ENCODE data around the gene HADHA. TPM values are rescaled to one million over a fixed set of nuclear protein-coding genes. Genes with fewer than 3 reads are reported as not detected.

Gene HADHA
- total RNA-seq, 1 experiment from 2014 or later: 112 TPM

DNA sequence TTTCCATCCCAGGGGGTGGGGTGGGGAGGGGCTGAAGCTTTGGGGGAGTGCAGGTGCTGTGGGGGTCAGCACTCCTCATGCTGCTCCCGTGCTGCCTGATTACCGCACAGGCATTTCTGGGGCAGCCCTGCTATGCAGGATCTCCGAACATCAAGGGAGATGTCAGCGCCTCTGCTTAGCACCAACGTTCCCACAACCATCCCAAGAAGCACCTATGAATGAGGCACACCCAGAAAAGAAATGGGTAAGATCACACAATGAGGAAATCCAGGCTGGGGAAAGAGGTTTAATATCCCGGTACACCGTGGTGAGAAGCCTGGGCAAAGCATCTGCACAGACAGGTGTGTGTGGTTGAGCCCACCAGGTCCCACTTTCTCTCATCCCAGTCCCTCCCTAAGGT, 54.1 kb downstream of the HADHA start:
- Histone ChIP-seq H2AK5ac (ENCODE audit: insufficient read length, low read length) (no peak overlapping the region), H2BK12ac (ENCODE audit: insufficient read length, low read depth, low read length) (no peak overlapping the region), H3T11ph (ENCODE audit: low read length) (no peak overlapping the region), H2BK5ac (ENCODE audit: insufficient read length, low read length) (no peak overlapping the region), H4K5ac (ENCODE audit: insufficient read length, low read depth, low read length) (no peak overlapping the region), H3K23ac (ENCODE audit: insufficient read length, low read depth, low read length) (no peak overlapping the region), H2BK15ac (ENCODE audit: low read depth, low read length) (no peak overlapping the region), H3K27ac (ENCODE audit: insufficient read length, low read depth, low read length) (no peak overlapping the region), H3K79me1 (ENCODE audit: insufficient read depth, low read depth, low read length, poor library complexity, severe bottlenecking) (no peaks in the 10 kb centered on the region), H3K9me3 (ENCODE audit: control insufficient read depth, low read depth, low read length) (no peaks in the 10 kb centered on the region), H2BK20ac (ENCODE audit: low read depth, low read length, poor library complexity, severe bottlenecking) (no peak overlapping the region), H4K8ac (replicated peaks; ENCODE audit: insufficient read length, low read depth, low read length) (no peak overlapping the region), H3K4me2 (ENCODE audit: insufficient read depth, insufficient read length, low read length) (no peak overlapping the region), H3K27me3 (ENCODE audit: insufficient read depth, low read length) (no peaks in the 10 kb centered on the region), H4K91ac (ENCODE audit: insufficient read length, low read depth, low read length) (no peak overlapping the region), H2BK120ac (ENCODE audit: low read depth, low read length, poor library complexity, severe bottlenecking) (no peak overlapping the region), H3K23me2 (ENCODE audit: insufficient read length, low read depth, low read length, poor library complexity, severe bottlenecking) (no peaks in the 10 kb centered on the region), H3K79me2 (ENCODE audit: insufficient read depth, low read length) (no peaks in the 10 kb centered on the region), H2AFZ (ENCODE audit: low read length) (no peak overlapping the region), H3K4me1 (ENCODE audit: insufficient read depth, low read length) (no peaks in the 10 kb centered on the region), H4K20me1 (ENCODE audit: control insufficient read depth, insufficient read depth, insufficient read length) (no peaks in the 10 kb centered on the region), H3K56ac (ENCODE audit: insufficient read length, low read depth, low read length) (no peak overlapping the region), H3K4ac (ENCODE audit: low read depth, low read length) (no peak overlapping the region), H3K14ac (ENCODE audit: insufficient read depth, low read length) (no peak overlapping the region), H3K9ac (ENCODE audit: extremely low read depth, insufficient read length, low read length) (no peak overlapping the region), H3K18ac (ENCODE audit: insufficient read length, low read depth, low read length) (no peak overlapping the region)
- Mint-ChIP-seq H3K27me3 (ENCODE audit: low read depth) (peaks cover 4% of the 10 kb centered on the region), H3K27ac (no peak overlapping the region), H3K4me1 (peaks cover 8 to 15% of the 10 kb centered on the region in 2 experiments), H3K4me3 (no peak overlapping the region), H3K36me3 (ENCODE audit: insufficient read depth in 1 of 3, low read depth in 3 of 3) (peaks cover 23 to 68% (median 64%) of the 10 kb centered on the region in 3 experiments), H3K9me3 (no peaks in the 10 kb centered on the region)
- no CpG with 5 or more reads among the region's 7 CpGs for WGBS (ENCODE audit: extremely low coverage, insufficient read length, low lambda C conversion rate)
- no peak for DNase-seq
- no peak for TF ChIP-seq CTCF (conservative IDR thresholded peaks at IDR 0.05)

Measured in H9 (cell line).